ENCODE measurements around the gene HSF5. TPM values are rescaled to one million over a fixed set of nuclear protein-coding genes. Genes with fewer than 3 reads are reported as not detected.

The HSF5 gene
- total and polyA plus RNA-seq, 2 of the 13 experiments (the other 11 are each of a cell fraction or from before 2014, with no cell fraction given): not detected

DNA sequence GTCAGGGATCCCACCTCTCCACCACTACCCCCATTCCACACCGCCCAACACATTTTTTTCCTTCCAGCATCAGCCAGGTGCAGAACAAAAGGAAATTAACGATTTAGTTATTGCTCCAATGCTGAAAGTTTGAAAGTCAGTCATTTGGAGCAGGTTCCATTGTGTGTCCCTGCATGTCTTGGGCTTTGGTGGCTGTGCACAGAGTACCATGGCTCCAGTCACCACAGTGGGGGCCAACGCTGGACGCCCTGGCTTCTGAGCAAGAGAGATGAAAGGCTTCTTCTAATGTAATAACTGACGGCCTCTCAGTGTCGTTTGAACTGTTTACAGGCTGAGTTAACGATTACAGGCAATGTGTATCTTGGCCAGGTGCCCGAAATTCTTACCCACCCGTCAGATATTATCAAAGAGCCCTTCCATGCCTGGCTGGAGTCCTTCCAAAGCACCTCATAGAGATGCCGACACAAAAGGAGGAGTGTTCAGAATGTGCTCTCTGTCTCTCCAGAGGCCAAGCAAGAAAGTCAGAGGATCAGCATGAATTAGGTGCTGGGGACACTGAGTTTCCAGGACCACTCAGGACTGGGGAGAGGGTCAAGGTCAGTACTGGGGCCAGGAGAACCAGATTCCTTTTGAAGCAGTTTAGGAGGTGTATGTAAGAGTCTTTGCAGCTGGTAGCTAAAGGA lies 96.8 kb downstream of the HSF5 start (continued):
- TF ChIP-seq, protein P1, sequence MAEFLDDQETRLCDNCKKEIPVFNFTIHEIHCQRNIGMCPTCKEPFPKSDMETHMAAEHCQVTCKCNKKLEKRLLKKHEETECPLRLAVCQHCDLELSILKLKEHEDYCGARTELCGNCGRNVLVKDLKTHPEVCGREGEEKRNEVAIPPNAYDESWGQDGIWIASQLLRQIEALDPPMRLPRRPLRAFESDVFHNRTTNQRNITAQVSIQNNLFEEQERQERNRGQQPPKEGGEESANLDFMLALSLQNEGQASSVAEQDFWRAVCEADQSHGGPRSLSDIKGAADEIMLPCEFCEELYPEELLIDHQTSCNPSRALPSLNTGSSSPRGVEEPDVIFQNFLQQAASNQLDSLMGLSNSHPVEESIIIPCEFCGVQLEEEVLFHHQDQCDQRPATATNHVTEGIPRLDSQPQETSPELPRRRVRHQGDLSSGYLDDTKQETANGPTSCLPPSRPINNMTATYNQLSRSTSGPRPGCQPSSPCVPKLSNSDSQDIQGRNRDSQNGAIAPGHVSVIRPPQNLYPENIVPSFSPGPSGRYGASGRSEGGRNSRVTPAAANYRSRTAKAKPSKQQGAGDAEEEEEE (CRISPR knock-in tag; IDR thresholded peaks at IDR 0.05; ENCODE audit: borderline replicate concordance): peak; percentile 65; the same call in 1 of the 2 replicates
- TF ChIP-seq ZKSCAN5 (CRISPR knock-in tag; IDR thresholded peaks at IDR 0.05): no peak
- TF ChIP-seq, protein P2, sequence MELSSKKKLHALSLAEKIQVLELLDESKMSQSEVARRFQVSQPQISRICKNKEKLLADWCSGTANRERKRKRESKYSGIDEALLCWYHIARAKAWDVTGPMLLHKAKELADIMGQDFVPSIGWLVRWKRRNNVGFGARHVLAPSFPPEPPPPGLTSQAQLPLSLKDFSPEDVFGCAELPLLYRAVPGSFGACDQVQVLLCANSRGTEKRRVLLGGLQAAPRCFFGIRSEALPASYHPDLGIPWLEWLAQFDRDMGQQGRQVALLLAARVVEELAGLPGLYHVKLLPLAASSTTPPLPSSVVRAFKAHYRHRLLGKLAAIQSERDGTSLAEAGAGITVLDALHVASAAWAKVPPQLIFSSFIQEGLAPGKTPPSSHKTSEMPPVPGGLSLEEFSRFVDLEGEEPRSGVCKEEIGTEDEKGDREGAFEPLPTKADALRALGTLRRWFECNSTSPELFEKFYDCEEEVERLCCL (CRISPR knock-in tag; IDR thresholded peaks at IDR 0.05; ENCODE audit: borderline replicate concordance): no peak; the same call in 1 of the 2 replicates
- TF ChIP-seq SIX1 (CRISPR knock-in tag; IDR thresholded peaks at IDR 0.05; ENCODE audit: borderline replicate concordance): peak; percentile 92
- TF ChIP-seq JUND (CRISPR knock-in tag; IDR thresholded peaks at IDR 0.05): peak; percentile 80
- peak; percentile 100 for TF ChIP-seq HMG20A (CRISPR knock-in tag; IDR thresholded peaks at IDR 0.05; ENCODE audit: borderline replicate concordance)
- peak; percentile 90 for TF ChIP-seq KLF6 (CRISPR knock-in tag; IDR thresholded peaks at IDR 0.05)
- TF ChIP-seq RELA (CRISPR knock-in tag; IDR thresholded peaks at IDR 0.05): peak; percentile 85; the same call in 1 of the 2 replicates
- TF ChIP-seq SIN3A (IDR thresholded peaks at IDR 0.05; ENCODE audit: borderline replicate concordance, low read depth, low read length): no peak
- peak; percentile 61 for TF ChIP-seq ZNF883 (CRISPR knock-in tag; IDR thresholded peaks at IDR 0.05; ENCODE audit: not compliant biosample characterization)
- TF ChIP-seq ZMYM3 (CRISPR knock-in tag; IDR thresholded peaks at IDR 0.05): peak; percentile 88
- peak; percentile 97; the same call in 1 of the 2 replicates for TF ChIP-seq ZNF292 (CRISPR knock-in tag; IDR thresholded peaks at IDR 0.05; ENCODE audit: borderline replicate concordance, low read depth)
- TF ChIP-seq, protein P3, sequence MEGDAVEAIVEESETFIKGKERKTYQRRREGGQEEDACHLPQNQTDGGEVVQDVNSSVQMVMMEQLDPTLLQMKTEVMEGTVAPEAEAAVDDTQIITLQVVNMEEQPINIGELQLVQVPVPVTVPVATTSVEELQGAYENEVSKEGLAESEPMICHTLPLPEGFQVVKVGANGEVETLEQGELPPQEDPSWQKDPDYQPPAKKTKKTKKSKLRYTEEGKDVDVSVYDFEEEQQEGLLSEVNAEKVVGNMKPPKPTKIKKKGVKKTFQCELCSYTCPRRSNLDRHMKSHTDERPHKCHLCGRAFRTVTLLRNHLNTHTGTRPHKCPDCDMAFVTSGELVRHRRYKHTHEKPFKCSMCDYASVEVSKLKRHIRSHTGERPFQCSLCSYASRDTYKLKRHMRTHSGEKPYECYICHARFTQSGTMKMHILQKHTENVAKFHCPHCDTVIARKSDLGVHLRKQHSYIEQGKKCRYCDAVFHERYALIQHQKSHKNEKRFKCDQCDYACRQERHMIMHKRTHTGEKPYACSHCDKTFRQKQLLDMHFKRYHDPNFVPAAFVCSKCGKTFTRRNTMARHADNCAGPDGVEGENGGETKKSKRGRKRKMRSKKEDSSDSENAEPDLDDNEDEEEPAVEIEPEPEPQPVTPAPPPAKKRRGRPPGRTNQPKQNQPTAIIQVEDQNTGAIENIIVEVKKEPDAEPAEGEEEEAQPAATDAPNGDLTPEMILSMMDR (CRISPR knock-in tag; IDR thresholded peaks at IDR 0.05): peak; percentile 24; the same call in 1 of the 2 replicates
- TF ChIP-seq CHD2 (IDR thresholded peaks at IDR 0.05; ENCODE audit: low read depth, low read length): no peak
- no peak for TF ChIP-seq NBN (conservative IDR thresholded peaks at IDR 0.05)
- TF ChIP-seq RCOR2 (CRISPR knock-in tag; IDR thresholded peaks at IDR 0.05): peak; percentile 99
- TF ChIP-seq, protein P4, sequence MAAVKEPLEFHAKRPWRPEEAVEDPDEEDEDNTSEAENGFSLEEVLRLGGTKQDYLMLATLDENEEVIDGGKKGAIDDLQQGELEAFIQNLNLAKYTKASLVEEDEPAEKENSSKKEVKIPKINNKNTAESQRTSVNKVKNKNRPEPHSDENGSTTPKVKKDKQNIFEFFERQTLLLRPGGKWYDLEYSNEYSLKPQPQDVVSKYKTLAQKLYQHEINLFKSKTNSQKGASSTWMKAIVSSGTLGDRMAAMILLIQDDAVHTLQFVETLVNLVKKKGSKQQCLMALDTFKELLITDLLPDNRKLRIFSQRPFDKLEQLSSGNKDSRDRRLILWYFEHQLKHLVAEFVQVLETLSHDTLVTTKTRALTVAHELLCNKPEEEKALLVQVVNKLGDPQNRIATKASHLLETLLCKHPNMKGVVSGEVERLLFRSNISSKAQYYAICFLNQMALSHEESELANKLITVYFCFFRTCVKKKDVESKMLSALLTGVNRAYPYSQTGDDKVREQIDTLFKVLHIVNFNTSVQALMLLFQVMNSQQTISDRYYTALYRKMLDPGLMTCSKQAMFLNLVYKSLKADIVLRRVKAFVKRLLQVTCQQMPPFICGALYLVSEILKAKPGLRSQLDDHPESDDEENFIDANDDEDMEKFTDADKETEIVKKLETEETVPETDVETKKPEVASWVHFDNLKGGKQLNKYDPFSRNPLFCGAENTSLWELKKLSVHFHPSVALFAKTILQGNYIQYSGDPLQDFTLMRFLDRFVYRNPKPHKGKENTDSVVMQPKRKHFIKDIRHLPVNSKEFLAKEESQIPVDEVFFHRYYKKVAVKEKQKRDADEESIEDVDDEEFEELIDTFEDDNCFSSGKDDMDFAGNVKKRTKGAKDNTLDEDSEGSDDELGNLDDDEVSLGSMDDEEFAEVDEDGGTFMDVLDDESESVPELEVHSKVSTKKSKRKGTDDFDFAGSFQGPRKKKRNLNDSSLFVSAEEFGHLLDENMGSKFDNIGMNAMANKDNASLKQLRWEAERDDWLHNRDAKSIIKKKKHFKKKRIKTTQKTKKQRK (IDR thresholded peaks at IDR 0.05; ENCODE audit: low read length): no peak
- TF ChIP-seq, protein P5, sequence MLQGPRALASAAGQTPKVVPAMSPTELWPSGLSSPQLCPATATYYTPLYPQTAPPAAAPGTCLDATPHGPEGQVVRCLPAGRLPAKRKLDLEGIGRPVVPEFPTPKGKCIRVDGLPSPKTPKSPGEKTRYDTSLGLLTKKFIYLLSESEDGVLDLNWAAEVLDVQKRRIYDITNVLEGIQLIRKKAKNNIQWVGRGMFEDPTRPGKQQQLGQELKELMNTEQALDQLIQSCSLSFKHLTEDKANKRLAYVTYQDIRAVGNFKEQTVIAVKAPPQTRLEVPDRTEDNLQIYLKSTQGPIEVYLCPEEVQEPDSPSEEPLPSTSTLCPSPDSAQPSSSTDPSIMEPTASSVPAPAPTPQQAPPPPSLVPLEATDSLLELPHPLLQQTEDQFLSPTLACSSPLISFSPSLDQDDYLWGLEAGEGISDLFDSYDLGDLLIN (CRISPR knock-in tag; IDR thresholded peaks at IDR 0.05; ENCODE audit: borderline replicate concordance): 0 out of 2 replicates have a peak, but pooled peaks have one; percentile 58
- no peak for TF ChIP-seq TCF12 (IDR thresholded peaks at IDR 0.05)
- peak; percentile 99 for TF ChIP-seq TCF12 (CRISPR knock-in tag; IDR thresholded peaks at IDR 0.05)

Measured in HepG2 (cell line).